Parathyroid adenoma (tissue), 2 donors: ENCODE data around the gene ERI2.

Experiments used
- H2AFZ ChIP-seq: fragments of 300-600 bp; sonication (generic); one replicate; pipeline ENCODE4 v1.7.0; 2017; ENCODE audit warnings: antibody characterized with exemption, mild to moderate bottlenecking
- H3K27ac ChIP-seq: fragments of 300-600 bp; sonication (generic); one replicate; pipeline ENCODE4 v1.7.0; 2017
- H3K27me3 ChIP-seq: fragments of 300-600 bp; sonication (generic); one replicate; pipeline ENCODE4 v1.7.0; 2017; ENCODE audit warnings: low read length; ENCODE audit not compliant: control insufficient read depth, insufficient read depth
- H3K36me3 ChIP-seq: fragments of 300-600 bp; sonication (generic); one replicate; pipeline ENCODE4 v1.7.0; 2017; ENCODE audit warnings: low read length; ENCODE audit not compliant: control insufficient read depth, insufficient read depth
- H3K4me1 ChIP-seq: fragments of 300-600 bp; sonication (generic); one replicate; pipeline ENCODE4 v1.7.0; 2017; ENCODE audit warnings: control low read depth
- H3K4me2 ChIP-seq: fragments of 300-600 bp; sonication (generic); one replicate; pipeline ENCODE4 v1.7.0; 2017; ENCODE audit warnings: low read length
- H3K4me3 ChIP-seq: fragments of 300-600 bp; sonication (generic); one replicate; pipeline ENCODE4 v1.7.0; 2017; ENCODE audit warnings: low read depth, low read length
- H3K79me2 ChIP-seq: fragments of 300-600 bp; sonication (generic); one replicate; pipeline ENCODE4 v1.7.0; 2017; ENCODE audit warnings: control low read depth
- H3K9ac ChIP-seq: fragments of 300-600 bp; sonication (generic); one replicate; pipeline ENCODE4 v1.7.0; 2017; ENCODE audit warnings: mild to moderate bottlenecking
- H3K9me3 ChIP-seq: fragments of 300-600 bp; sonication (generic); one replicate; pipeline ENCODE4 v1.7.0; 2017; ENCODE audit warnings: low read length; ENCODE audit not compliant: control insufficient read depth
- TF ChIP-seq, protein P1 (sequence below): fragments of 300-600 bp; sonication (generic); IDR thresholded peaks from one replicate; pipeline ENCODE4 v1.7.0; 2017; ENCODE audit warnings: antibody characterized with exemption, mild to moderate bottlenecking
- donor health status: primary hyperparathyroidism.

The ERI2 gene

DNA sequence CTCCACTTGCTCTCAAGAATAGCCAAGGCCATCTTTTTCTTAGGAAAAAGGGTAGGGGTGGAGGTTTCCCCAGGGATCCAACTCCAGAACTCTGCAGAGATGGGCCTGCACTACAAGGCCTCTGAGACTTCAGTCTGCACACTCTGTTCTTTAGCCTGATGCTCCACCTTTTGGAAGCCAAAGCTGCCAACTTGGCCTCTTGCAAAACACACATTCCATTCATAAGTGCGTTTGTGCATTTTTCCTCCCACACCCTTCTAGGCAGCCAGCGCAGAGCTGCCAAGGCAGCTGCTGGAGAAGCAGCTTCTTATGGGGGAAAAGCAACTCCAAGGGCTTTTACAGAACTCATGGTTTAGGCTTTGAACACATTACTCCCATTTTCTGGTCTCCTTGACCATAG lies 45.3 kb upstream of the ERI2 start:
- no peaks in the 10 kb centered on the region for H3K36me3 ChIP-seq
- TF ChIP-seq, protein P1, sequence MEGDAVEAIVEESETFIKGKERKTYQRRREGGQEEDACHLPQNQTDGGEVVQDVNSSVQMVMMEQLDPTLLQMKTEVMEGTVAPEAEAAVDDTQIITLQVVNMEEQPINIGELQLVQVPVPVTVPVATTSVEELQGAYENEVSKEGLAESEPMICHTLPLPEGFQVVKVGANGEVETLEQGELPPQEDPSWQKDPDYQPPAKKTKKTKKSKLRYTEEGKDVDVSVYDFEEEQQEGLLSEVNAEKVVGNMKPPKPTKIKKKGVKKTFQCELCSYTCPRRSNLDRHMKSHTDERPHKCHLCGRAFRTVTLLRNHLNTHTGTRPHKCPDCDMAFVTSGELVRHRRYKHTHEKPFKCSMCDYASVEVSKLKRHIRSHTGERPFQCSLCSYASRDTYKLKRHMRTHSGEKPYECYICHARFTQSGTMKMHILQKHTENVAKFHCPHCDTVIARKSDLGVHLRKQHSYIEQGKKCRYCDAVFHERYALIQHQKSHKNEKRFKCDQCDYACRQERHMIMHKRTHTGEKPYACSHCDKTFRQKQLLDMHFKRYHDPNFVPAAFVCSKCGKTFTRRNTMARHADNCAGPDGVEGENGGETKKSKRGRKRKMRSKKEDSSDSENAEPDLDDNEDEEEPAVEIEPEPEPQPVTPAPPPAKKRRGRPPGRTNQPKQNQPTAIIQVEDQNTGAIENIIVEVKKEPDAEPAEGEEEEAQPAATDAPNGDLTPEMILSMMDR, result no peak
- no peak overlapping the region for H3K4me2 ChIP-seq
- H3K4me1 ChIP-seq, result peaks cover 9% of the 10 kb centered on the region
- H3K9me3 ChIP-seq, result no peaks in the 10 kb centered on the region
- no peak overlapping the region for H2AFZ ChIP-seq
- H3K4me3 ChIP-seq, result no peak overlapping the region
- H3K27ac ChIP-seq, result no peak overlapping the region
- H3K27me3 ChIP-seq, result no peaks in the 10 kb centered on the region
- no peak overlapping the region for H3K9ac ChIP-seq
- H3K79me2 ChIP-seq, result no peaks in the 10 kb centered on the region

DNA sequence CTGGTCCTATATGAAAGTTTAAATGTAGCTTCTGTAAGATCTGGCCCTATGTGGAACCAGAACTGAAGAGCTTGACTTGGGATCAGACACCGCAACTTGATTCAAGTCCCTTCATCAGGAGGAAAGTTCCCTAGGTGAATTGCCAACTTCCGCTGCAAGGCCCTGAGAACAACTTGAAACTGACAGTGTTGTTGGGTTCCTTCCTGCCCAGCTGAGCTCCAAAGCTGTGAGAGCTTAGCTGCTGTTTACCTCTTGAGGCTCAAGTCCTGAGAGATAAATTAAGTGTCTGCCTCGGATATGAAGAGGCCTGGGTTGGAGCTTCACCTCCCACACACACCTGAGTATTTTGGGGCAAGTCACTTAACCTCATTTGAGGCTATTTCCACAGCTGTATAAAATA lies 44.7 kb upstream of the ERI2 start:
- Histone ChIP-seq H3K79me2 (no peaks in the 10 kb centered on the region), H3K36me3 (no peaks in the 10 kb centered on the region), H3K9ac (no peak overlapping the region), H3K9me3 (no peaks in the 10 kb centered on the region), H3K4me1 (peaks cover 11% of the 10 kb centered on the region), H3K4me2 (no peak overlapping the region), H2AFZ (no peak overlapping the region), H3K27ac (no peak overlapping the region), H3K4me3 (no peak overlapping the region), H3K27me3 (no peaks in the 10 kb centered on the region)
- TF ChIP-seq, protein P1, result no peak

DNA sequence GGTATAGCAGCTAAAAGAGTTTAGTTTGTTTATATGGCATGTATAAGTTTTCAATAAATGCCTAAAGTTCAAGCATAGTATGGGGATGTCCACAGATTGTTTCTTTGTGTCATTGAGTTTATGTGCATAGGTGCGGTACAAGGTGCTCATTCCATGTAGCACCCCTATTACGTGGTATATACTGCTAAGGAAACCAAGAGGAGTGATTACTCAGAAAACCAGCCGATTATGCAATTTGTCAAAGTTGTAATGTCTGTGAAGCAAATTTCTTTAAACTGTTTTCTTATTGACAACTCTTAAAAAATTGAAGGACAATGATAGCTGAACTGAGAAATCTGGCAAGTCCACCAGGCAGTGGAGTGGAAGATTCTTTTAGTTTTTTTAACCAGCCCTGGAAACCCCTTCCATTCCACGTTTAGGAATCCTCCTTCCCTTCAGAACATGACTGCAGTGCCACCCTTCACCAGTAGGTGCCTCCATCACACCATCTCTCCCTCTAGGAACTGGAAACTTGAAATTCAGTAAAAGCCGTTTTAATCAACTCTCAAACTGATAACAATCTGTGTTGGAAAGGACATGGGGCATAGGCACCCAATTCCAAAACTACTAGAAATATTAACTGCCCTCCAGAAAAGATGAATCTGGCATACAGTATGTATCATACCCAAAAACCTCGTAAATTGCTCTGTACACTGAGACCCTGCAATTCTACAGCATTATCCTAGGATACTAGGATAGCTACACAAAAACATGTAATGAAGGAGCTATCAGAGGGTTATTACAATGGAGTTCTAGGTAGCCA lies 43.5 kb upstream of the ERI2 start:
- Histone ChIP-seq H3K27ac (peak overlapping the region; percentile 3), H3K36me3 (no peaks in the 10 kb centered on the region), H3K9me3 (no peaks in the 10 kb centered on the region), H3K27me3 (no peaks in the 10 kb centered on the region), H3K79me2 (no peaks in the 10 kb centered on the region), H3K4me2 (peak overlapping the region; percentile 46), H3K9ac (no peak overlapping the region), H2AFZ (no peak overlapping the region), H3K4me1 (peaks cover 20% of the 10 kb centered on the region), H3K4me3 (no peak overlapping the region)
- TF ChIP-seq, protein P1, result peak; percentile 99

DNA sequence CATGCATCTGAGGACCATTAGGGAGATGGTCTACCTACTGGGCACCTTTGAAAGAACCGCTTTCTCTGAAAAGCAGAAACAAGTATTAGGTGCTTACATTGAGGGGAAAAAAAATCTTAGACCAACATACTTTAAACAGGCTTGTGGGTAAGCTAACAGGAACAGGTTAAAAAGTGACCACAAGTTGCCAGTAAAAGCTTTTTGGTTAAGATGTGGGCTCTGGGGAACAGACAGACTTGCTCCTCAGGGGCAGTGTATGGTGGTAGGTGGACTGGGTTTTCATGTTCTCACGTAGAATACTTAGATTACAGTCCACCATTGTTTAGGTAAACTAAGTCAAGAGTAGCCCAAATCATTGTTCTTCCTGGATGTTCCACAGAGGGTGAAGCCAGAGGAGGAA lies 41.3 kb upstream of the ERI2 start:
- Histone ChIP-seq H3K27ac (no peak overlapping the region), H2AFZ (no peak overlapping the region), H3K4me2 (no peak overlapping the region), H3K4me3 (no peak overlapping the region), H3K27me3 (no peaks in the 10 kb centered on the region), H3K36me3 (no peaks in the 10 kb centered on the region), H3K79me2 (no peaks in the 10 kb centered on the region), H3K9ac (no peak overlapping the region), H3K4me1 (peaks cover 31% of the 10 kb centered on the region), H3K9me3 (no peaks in the 10 kb centered on the region)
- TF ChIP-seq, protein P1, result no peak

DNA sequence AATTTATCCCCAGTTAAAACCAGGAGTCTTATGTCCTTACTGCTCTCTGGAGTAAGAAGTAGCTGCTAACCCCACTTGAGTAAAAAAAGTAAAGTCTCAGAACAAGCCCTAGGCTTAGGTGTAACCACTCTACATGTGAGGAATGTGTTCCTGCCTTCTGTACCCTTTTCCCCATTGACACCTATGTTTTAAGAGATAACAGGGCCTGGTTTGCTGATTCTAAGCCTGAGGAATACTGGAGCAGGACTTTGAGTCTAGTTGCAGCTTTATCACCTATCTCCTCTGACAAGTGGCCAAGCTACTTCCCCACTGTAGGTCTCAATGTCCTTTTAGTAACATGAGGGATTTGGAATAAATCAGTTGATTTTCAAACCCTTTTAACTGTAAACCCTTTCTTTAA lies 40.3 kb upstream of the ERI2 start:
- H3K4me3 ChIP-seq, result no peak overlapping the region
- TF ChIP-seq, protein P1, result no peak
- H3K4me1 ChIP-seq, result peaks cover 31% of the 10 kb centered on the region
- no peak overlapping the region for H3K9ac ChIP-seq
- H3K36me3 ChIP-seq, result no peaks in the 10 kb centered on the region
- H3K4me2 ChIP-seq, result no peak overlapping the region
- no peaks in the 10 kb centered on the region for H3K9me3 ChIP-seq
- H3K27ac ChIP-seq, result no peak overlapping the region
- no peak overlapping the region for H2AFZ ChIP-seq
- no peaks in the 10 kb centered on the region for H3K27me3 ChIP-seq
- no peaks in the 10 kb centered on the region for H3K79me2 ChIP-seq
